PC-9 (cell line): ENCODE results near the gene LARGE2.

Source experiments
- CTCF ChIP-seq: fragments of 200-600 bp; sonication (generic); conservative IDR thresholded peaks from 2 replicates; pipeline ENCODE4 v1.6.1; 2017; ENCODE audit warnings: mixed run types, antibody characterized with exemption, mild to moderate bottlenecking, moderate library complexity
- EZH2 ChIP-seq: fragments of 200-600 bp; sonication (generic); IDR thresholded peaks from 2 replicates; pipeline ENCODE4 v1.8.0; 2017; ENCODE audit warnings: antibody characterized with exemption, low read depth

- TF ChIP-seq CTCF (no peak), EZH2 (no peak)
Observed at GRCh38 chr11:45936511-45937054, 14.1 kb downstream of the LARGE2 start.
